Activated CD4-positive, CD25-positive, alpha-beta regulatory T cell treated with anti-CD3 and anti-CD28 coated beads, Interleukin-2, amount 50 U/mL, for 72 hours (primary cell): ENCODE data around the gene CUX1.

ENCODE experiments used
- DNase-seq: peaks from one replicate; pipeline ENCODE4 v3.0.0; 2021

Gene CUX1

DNA sequence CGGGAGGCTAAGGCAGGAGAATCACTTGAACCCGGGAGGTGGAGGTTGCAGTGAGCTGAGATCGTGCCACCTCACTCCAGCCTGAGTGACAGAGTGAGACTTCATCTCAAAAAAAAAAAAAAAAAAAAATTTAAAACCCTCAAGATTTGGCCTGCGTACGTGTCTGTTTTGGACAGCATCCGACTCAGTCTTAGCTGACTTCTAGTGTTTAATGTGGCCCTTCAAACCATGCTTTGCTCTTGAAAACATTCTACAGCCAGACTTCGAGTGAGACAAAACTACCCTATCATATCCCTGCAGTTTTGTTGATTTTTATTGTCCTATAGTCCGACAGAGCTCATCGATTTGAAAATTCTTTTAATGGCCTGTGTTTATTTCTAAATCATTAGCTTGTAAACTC is 242.1 kb downstream of the CUX1 start:
- DNase-seq, result no peak

GRCh38 chr7:102061354-102061945 is 244.0 kb downstream of the CUX1 start:
- DNase-seq, result no peak

GRCh38 chr7:102061981-102062390 is 244.6 kb downstream of the CUX1 start:
- no peak for DNase-seq

- no peak for DNase-seq
Observed at GRCh38 chr7:102063690-102064180, 246.3 kb downstream of the CUX1 start.

- no peak for DNase-seq
Observed at GRCh38 chr7:102064361-102065025, 247.1 kb downstream of the CUX1 start.

DNA sequence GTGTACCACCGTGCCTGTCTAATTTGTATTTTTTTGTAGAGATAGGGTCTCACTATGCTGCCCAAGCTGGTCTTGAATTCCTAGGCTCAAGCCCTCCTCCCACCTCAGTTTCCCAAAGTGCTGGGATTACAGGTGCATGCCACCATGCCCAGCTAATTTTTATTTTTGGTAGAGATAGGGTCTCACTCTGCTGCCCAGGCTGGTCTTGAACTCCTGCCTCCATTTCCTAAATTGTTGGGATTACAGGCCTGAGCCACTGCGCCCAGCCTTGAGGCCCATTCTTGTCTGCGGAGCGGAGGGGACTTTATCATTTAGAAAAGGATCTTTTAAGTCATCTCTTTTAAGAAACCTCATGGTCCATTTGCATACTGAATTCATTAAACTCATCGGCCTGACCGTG is 247.8 kb downstream of the CUX1 start:
- DNase-seq, result no peak

- DNase-seq, result no peak
Observed at GRCh38 chr7:102066476-102066875, 249.1 kb downstream of the CUX1 start.

GRCh38 chr7:102068846-102069245 is 251.4 kb downstream of the CUX1 start:
- no peak for DNase-seq

GRCh38 chr7:102069931-102070629 is 252.7 kb downstream of the CUX1 start:
- DNase-seq, result no peak

- no peak for DNase-seq
Observed at GRCh38 chr7:102072003-102072402, 254.6 kb downstream of the CUX1 start.

GRCh38 chr7:102072636-102073209 is 255.3 kb downstream of the CUX1 start:
- DNase-seq, result no peak

- no peak for DNase-seq
Observed at GRCh38 chr7:102073931-102074880, 256.8 kb downstream of the CUX1 start.

- no peak for DNase-seq
Observed at GRCh38 chr7:102075126-102075525, 257.7 kb downstream of the CUX1 start.

GRCh38 chr7:102075553-102076135 is 258.2 kb downstream of the CUX1 start:
- no peak for DNase-seq

- no peak for DNase-seq
Observed at GRCh38 chr7:102077081-102077480, 259.7 kb downstream of the CUX1 start.

- DNase-seq, result no peak
Observed at GRCh38 chr7:102079140-102080018, 262.0 kb downstream of the CUX1 start.

GRCh38 chr7:102080019-102080433 is 262.6 kb downstream of the CUX1 start:
- no peak for DNase-seq

DNA sequence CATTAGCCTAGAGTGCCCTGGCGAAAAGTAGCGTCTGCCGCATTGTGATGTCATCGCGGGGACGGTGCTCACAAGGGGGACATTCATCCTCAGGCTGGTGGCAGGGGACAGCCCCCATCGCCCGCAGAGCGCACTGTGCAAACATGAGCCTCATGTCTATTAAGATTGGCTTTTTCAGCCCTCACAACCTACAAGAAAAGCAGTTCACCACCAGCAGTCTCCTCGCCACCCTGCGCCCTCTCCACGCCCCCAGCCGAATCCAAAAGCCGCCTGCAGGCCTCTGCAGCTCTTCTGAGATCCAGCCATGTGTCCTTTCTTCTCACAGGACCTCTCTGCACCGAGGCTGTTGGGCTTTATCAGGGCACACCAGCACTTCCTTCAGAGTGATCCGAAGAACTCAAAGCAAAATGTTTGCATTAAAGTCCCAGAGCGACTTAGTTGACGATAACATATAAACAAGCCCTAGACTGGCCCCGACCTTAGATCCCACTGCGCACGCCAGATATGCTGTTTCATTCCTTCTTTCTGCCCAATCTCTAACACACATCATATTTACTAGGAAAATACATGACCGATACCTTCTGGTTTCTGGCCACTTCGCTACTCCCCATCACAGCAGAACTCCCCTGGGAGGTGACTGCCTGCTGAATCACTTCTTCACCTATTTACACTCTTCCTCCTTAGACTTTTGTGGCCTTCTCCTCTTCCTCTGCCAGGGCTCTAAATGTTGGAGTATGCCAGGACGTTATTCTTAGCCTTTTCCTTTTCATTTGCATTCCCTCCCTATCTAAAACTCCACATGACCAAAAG is 263.2 kb downstream of the CUX1 start:
- DNase-seq, result no peak

- no peak for DNase-seq
Observed at GRCh38 chr7:102081244-102081627, 263.8 kb downstream of the CUX1 start.

GRCh38 chr7:102082693-102083368 is 265.4 kb downstream of the CUX1 start:
- no peak for DNase-seq
